Renal cortical epithelial cell (primary cell): Measurements from ENCODE around the gene CCDC14. TPM values are rescaled to one million over a fixed set of nuclear protein-coding genes. Genes with fewer than 3 reads are reported as not detected.
A peak's percentile ranks its signal among the peaks of the same experiment; 100 is the strongest.
"Not testable (repeated sequence)": the region's sequence is repeated elsewhere in the genome, so short reads cannot be mapped to it uniquely, and the experiment has no call there.

Source experiments
- DNase-seq: peaks from one replicate; pipeline ENCODE4 v3.0.0-alpha.2; 2011; ENCODE audit warnings: low read depth
- total RNA-seq: library from RNA; depleted of rRNA; stranded (reverse); fragments of >200 nt; gene quantifications from 2 replicates; pipeline ENCODE4 v1.2.3, GENCODE V29; 2014

Gene CCDC14, protein sequence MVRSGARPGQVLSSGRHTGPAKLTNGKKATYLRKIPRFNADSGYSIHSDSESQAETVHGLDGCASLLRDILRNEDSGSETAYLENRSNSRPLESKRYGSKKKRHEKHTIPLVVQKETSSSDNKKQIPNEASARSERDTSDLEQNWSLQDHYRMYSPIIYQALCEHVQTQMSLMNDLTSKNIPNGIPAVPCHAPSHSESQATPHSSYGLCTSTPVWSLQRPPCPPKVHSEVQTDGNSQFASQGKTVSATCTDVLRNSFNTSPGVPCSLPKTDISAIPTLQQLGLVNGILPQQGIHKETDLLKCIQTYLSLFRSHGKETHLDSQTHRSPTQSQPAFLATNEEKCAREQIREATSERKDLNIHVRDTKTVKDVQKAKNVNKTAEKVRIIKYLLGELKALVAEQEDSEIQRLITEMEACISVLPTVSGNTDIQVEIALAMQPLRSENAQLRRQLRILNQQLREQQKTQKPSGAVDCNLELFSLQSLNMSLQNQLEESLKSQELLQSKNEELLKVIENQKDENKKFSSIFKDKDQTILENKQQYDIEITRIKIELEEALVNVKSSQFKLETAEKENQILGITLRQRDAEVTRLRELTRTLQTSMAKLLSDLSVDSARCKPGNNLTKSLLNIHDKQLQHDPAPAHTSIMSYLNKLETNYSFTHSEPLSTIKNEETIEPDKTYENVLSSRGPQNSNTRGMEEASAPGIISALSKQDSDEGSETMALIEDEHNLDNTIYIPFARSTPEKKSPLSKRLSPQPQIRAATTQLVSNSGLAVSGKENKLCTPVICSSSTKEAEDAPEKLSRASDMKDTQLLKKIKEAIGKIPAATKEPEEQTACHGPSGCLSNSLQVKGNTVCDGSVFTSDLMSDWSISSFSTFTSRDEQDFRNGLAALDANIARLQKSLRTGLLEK
- 28.3 and 60.4 TPM in 2 replicates for total RNA-seq

DNA sequence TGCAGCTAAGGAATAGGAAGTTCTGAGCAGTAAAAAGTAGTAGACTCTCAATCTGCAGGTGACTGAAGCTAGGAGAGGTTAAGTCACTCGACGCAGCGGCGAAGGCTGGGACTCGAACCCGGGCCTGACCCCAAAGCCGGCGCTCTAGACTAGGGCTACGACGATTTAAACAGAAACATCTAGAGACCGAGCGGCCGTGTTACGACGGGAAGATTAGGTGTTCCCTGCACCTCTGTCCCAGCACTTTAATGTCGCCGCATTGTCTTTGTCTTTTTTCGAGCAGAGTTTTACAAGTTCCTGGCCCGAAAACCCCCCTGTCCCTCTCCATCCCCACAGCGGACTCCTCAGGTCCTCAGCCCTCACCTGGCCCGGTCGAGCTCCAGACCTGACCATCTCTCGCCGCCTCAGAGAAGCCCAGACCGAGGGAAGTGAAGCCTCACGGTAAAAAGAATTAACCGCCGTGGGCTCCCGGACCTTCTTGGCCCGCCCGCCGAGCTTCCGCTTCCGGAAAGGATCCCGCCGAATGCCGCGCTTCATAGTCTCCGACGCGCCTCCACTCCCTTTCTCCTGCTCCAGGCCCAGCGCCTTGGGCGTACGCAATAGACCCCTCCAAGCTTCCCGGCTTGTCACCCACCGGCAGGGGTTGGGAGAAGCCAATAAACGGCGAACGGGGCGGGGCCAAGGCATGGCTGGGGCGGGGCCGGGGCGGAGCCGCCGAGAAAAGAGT lies at the start of gene CCDC14:
Gene CCDC14, minus strand, starts transcription at position 449 of the 727 bp plus-strand sequence. Its CDS starts 56 bp downstream, at position 393.
- DNase-seq = peak; percentile 93

DNA sequence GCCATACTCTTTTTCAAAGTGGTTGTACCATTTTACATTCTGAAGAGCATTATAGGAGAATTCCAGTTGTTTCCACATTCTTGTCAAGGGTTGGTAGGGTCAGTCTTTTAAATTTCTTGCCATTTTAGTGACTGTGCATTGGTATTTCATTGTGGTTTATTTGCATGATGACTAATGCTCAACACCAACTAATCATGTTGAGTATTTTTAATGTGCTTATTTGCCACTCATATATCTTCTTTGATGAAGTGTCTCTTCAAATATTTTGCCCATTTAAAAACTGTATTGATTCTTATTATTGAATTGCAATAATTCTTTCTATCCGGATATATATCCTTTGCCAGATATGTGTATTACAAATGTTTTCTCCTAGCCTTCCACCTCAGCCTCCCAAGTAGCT lies 47.3 kb upstream of the CCDC14 start:
- DNase-seq = peak; percentile 9

DNA sequence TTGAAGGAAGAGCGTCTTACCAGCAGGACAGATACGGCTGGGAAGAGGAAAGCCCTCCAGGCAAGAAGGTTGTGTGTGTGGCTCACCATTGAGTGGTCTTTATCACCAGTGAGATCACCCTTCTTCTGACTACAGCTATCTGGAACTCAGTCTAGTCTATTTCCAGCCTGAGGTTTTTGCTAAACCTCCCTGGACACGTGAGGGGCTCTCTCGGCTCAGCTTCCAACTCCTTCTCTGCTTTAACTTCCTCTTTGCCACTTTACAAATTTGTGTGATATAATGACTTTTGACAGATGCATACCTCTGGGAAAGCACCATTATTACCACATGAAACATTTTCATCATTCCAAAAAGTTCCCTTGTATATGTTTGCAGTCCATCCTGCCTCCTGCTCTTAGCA lies 46.2 kb upstream of the CCDC14 start:
- no peak for DNase-seq

DNA sequence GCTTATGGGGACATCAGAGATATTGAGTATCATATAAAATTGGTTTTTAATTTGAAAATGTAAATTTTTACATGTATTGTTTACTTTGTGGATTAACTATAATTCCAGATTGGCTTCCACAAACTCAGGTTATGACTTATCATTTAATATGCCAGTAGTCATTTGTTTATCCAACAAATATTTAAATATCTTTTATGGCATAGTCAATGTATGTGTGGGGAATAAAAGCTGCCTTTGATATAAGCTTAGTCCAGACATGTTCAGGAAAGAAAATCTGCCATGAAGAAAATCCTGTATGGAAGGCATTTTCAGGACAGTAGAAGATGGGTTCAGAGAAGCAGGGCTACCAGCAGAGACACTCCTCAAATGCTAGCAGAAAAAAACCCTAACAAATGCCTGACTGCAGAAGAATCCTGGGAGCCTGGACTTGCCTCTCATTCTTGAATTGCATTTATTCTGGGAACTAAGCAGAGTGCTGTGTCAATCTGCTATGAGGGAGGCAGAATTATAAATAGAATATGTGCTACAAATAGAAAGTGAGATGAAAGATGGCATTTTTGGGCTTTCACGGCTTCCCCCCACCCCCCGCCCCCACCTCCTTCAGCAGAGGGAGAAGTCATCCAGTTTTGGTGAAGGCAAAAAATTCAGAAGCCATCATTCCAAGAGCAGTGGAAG lies 41.5 kb upstream of the CCDC14 start:
- not testable (repeated sequence) for DNase-seq

DNA sequence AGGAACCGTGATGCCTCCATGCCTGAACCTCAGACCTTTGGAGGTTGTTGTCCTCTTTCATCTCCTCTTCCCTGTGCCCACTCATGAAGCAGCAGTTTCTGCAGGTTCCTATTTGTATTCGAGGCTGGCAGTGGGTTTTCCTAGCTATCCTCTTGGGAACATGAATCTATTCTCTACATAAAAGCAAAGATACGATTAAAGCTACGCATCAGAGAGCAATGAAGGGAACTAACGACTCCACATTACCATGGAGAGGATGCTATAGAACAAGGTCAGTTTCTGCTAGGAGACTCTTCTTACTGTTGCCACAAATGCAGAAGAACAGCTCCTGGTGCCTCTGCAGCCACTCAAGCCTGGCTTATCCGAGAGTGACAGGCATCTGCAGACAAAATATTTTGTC lies 40.3 kb upstream of the CCDC14 start:
- DNase-seq = not testable (repeated sequence)

DNA sequence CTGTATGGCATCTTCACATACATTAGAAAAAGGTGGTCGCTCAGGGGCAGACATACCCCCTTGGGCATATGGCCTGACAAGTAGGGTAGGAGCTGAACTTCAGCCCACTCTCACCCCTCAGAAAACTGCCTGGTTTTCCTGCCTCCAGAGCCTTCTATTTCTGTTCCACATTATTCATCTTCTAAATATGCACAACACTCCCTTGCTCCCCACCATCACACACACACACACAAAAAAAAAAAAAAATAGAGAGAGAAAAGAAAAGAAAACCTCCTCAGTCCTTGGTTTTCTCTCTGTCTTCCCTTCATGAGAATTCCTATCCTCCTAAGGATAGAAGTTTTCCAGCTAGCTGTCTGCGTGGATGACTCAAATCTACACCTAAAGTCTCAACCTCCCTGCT lies 36.5 kb upstream of the CCDC14 start:
- no peak for DNase-seq

DNA sequence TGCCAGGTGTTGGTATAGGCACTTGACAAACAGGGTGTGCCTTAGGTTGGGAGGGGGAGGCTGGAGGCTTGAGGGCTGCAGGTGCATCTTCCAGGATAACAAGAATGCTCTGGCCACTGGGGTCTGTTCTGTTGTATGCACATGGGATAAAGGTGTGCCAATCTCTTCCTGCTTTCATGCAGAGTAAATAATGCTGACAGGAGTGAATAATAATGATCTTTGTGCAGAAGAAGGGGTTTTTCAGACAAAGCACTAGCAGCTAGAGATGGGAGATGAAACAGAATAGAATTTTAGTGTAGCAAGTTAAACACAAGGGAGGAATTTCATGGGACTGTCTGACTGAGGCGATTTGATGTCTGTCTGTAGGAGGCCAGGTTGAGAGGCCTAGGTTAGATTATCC lies 32.8 kb upstream of the CCDC14 start:
- no peak for DNase-seq

DNA sequence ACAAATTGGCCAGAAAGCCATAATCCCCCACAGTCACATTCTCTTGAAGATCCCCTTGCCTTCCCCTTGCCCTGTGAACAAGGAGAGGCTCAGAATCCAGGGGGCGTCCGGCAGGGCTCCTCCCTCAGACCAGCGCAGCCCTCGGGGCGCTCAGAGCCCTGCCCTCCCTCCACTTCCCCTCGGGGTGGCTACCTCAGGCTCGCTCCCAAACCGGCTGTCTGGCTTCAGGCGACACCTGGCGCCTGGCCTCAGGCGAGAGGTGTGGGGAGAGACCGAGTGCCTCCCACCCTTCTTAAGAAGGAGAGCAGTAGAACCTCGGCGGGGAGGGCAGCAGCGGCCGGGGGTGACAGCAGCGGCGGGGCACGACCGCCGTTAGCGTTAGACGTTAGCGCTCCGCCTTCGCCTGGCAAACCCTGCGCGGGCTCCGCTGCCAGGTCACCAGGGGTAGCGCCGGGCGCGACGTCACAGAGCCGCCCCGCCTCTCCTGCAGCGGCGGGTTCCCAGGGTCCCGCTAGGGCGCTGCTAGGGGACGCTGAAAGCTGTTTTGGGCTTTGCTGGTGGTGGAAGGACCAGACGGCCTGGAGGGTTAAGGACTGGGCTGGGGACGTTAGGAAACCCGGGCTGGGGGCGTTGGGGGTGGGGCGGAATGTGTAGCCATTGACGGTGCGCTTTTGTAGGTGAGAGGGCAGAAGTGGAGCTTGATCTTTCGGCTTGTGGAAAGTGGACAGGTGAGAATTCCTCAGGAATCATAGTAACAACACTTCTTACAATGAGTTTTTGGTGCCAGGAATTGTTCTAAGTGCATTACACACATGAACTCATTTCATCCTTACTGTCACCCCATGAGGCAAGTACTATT lies 30.9 kb upstream of the CCDC14 start, which contains the start of gene ROPN1:
Gene ROPN1, minus strand, starts transcription at position 395 of the 859 bp plus-strand sequence. CDS start 11,643 bp downstream, outside the sequence.
- not testable (repeated sequence) for DNase-seq

DNA sequence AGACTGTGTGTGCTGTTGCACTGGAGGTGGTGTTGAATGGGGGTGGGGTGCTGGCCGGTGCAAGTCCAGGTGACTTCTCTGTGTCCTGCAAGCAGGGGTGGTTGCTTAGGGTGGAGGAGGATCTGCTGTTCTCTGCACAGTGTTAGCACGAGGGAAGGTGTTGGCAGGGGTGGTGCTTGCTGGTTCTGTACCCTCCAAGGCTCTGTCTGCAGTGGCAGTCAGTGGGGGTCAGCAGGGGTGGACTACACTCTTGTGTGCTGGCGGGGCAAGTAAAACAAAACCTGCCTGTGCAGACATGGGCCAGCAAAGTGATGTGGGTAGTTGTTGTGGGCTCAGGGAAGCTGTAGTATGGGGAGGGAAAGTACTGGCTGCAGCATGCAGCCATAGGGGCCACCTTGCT lies 25.4 kb upstream of the CCDC14 start:
- DNase-seq = no peak

DNA sequence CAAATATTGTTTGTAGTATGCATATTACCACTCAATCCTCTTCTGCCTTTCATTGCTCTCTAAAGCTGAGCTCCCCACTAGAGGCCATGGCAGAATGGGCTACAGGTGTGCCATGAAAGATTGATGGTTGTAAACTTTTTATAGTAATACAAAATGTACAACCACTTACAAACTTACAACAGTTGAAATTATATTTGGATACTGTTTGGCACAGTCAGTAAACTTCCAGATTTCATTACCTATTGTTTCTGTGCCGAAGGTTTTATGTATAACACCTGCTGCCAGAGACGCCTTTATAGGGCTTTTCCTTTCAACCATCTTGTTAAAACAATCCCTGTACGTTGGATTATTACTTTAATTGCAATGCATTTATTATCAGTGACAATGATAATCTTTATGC lies 23.9 kb upstream of the CCDC14 start:
- no peak for DNase-seq

DNA sequence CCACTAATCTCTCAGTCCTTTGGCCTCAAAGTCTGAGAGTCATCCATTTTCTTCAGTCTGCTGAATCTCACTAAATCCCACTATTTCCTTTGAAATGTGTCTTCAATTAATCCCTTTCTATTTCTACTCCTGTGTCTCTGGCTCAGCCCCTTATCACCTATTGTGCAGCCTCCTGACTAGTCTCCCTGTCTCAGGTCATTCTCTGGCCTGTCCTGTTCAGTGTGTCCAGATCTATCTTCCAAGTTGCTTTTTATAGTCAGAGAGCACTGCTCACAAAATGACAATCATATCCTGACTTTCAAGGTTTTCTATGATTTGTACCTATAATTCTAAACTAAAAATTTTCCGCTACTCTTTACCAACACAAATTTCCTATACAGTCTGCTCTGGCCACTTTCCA lies 23.3 kb upstream of the CCDC14 start:
- DNase-seq = no peak

DNA sequence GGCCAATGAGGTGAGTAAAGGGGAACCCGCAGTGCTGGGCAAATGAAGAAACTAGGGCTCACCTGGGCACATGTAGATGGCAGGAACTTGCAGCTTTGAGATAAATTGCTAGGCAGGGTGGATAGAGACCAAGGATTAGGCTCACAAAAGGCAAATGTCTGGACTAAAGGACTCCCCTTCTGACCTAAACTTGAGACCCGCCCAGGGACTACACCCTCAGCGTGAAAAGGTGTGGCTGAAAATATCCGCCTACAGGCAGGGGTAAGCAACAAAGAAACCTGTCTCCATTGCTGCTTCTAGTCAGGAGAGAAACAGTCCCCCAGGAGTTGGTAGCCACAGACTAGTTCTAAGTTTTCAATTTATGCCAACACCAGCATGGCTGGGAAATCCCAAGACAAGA lies 20.3 kb upstream of the CCDC14 start:
- not testable (repeated sequence) for DNase-seq

DNA sequence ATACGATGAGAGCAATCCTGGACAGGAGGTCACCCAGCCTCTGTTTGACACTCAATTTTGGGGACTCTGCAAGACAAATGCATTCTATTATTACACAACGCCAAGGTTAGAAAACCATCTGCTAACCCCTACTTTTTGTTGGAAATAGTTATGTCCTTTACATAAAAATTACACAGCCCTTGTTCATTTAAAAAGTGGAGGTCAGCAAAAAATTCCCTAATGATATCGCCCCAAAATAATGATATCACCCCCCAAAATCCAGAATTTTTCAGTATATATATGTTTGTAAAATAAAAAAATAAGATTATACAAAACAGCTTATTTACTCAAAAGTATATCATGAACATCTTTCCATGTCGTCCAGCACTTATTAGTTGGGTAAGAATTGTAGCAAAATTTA lies 19.5 kb upstream of the CCDC14 start:
- DNase-seq = no peak

DNA sequence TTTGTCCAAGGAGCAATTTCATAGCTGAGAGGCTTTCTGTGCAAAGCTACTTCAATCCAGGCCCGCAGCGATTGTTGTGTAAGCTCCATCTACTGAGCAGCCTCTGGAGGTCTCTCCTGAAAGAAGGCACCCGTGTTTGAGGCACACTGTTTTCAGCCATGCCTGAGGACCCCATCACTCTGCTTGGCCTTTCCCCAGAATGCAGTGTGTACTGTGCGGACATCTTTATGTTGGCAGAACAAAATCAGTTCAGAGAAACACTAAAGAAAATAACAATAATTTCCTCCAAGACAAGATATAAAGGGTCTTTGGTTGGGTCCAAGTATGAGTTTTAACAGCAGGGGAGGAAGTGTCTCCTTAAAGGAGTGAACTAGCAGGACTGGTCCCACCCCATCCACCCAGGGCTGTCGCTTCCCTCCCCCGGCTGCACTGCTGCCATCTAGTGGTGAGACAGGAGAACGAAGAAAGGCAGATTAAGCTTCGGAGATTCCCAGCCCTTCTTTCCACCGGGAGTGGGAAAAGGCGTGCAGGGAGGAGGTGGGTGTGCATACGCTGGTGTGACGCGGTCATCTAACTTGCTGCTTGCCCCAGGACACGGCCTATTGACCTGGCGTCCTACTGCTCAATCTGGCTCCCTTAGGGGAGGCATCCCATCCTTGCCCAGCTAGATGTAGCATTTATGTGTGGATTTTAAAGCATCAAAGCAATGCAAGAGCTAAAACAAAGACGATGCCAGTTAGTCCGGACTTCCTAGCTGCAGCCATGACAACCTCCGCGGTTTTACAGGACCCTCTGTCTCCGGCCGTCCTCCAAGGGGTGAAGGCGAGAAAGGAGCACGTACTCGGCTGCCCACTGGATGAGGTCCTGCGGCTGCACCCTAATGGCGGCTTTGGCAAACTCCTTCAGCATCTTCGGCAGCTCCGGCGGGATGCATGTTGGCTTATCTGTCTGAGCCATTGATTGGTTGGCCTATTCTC lies 18.8 kb upstream of the CCDC14 start:
- peak; percentile 17 for DNase-seq

DNA sequence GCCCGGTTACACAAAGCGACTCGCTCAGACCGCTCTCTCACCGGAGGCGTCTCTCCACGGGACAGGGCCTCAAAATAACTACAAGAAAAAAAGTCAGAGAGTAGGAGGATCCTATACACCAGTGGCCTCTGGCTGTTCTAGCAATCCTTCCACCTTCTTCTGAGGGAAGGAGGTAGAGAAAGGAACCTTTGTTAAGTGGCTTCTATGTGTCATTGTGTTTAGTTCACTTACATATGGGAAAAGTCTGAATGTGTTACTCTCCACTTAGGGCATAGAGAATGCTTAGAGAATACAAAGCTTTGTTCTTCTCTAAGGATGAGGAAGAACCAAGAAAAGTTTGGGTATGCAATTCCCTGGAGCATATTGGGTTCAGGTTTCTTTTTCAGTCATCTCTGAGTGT lies 15.9 kb upstream of the CCDC14 start:
- not testable (repeated sequence) for DNase-seq

DNA sequence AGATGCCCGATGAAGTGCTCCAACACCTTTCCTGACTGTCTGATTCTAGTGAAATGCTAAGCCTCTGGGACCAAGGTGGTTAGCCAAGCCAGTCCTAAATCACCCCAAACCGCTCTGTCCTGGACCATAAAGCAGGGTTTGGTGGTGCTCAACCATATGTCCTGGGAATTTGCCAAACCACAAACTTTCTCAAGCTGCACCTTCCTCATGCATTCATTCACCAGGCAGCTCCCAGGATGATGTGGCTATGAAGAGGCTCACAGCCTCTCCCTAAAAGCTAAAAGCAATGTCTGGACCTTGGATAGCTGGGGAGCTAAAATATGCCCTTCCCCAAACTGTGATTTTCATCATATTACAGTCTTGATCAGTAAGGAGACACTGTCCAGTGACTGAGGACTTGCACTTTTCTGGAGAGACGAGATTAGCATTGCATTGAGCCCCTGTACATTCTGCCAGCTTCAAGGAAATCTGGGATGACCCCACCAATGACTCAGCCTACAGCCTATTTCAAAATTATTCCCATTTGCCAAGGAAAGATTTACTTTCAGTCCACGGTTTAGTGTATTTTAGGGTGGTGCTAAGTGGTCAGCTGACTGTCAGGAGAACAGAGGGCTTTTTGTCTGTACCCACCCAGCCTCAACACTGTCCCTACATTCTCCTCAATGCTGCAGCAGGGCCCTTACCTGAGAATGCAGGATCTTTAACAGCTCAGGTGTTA lies 15.3 kb upstream of the CCDC14 start:
- DNase-seq = peak; percentile 20

DNA sequence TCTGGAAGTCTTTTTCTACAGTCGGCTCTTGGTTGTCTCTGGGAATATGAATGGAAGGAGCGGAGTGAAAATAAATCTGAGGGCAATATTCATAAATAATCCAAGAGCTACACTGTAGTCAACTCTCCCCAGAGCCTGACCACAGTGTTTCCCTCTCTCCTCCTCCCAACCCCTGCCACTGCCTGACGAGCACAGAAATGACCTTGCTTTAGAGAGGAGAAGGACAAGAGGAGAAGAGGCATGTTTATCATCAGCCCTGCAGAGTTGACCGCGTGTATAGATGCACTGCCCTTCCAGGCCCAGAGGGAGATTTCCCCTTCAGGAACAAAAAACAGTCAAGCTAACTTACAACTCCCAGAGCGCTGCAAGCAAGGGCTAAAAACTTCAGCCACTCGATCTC lies 14.0 kb upstream of the CCDC14 start:
- not testable (repeated sequence) for DNase-seq

DNA sequence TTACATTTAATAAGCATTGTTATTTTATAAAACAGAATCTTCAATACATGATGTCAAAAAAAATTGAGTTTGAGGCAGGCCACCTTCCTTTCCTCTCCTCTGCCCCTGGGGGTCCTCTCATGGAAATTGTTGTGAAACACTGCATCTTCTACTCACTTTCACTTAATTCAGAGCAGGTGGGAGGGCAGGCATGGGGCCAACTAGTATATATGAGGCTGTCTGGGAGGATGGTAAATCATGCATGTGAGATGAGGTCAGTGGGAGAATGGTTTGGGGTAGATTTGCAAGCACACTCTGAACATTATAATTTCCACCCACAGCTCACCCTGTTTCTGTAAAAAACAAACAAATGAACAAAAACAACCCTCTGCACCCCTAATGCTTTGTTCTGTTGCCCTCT lies 10.4 kb upstream of the CCDC14 start:
- DNase-seq = no peak
